Heart left ventricle (tissue), 16 donors: ENCODE data around the gene SLC7A1. TPM values are rescaled to one million over a fixed set of nuclear protein-coding genes. Genes with fewer than 3 reads are reported as not detected.

Experiments
- ATAC-seq, 4 donors: fragments of 200-7000 bp; cut with Tn5 transposase; one replicate each; pipeline ENCODE4 v1.9.1; 2020 to 2022; ENCODE audit warnings: moderate library complexity in 4 of 4, mild to moderate bottlenecking in 3 of 4, moderate number of reproducible peaks in 1 of 4
- DNase-seq, 5 donors: peaks; one replicate each; pipeline ENCODE4 v3.0.0-alpha.2; 2020
- H3K27ac ChIP-seq, 12 donors: fragments of 200-600 bp; sonication (generic) in 4 of 12; one replicate each; pipeline versions ENCODE4 v1.5.0 to v1.8.0; 2016 to 2022; ENCODE audit warnings: mild to moderate bottlenecking in 2 of 12
- H3K27me3 ChIP-seq, 9 donors: fragments of 200-600 bp; sonication (generic) in 2 of 9; one replicate each; pipeline versions ENCODE4 v1.5.1 to v1.8.0; 2016 to 2022; ENCODE audit warnings: mild to moderate bottlenecking in 3 of 9
- H3K36me3 ChIP-seq, 9 donors: fragments of 200-600 bp; sonication (generic) in 2 of 9; one replicate each; pipeline versions ENCODE4 v1.5.0 to v1.8.0; 2018 to 2022; ENCODE audit warnings: mild to moderate bottlenecking in 2 of 9
- H3K4me1 ChIP-seq, 12 donors: fragments of 200-600 bp; sonication (generic) in 4 of 12; one replicate each; pipeline versions ENCODE4 v1.5.0 to v1.8.0; 2016 to 2022; ENCODE audit warnings: mild to moderate bottlenecking in 3 of 12
- H3K4me3 ChIP-seq, 12 donors: fragments of 200-600 bp; sonication (generic) in 4 of 12; one replicate each; pipeline versions ENCODE4 v1.5.0 to v1.8.0; 2017 to 2022; ENCODE audit warnings: mild to moderate bottlenecking in 9 of 12, moderate library complexity in 4 of 12
- H3K9me3 ChIP-seq, 12 donors: fragments of 200-600 bp; sonication (generic) in 4 of 12; one replicate each; pipeline versions ENCODE4 v1.5.0 to v1.8.0; 2016 to 2022; ENCODE audit warnings: mild to moderate bottlenecking in 1 of 12
- CTCF ChIP-seq, 12 donors: fragments of 200-600 bp; sonication (generic) in 4 of 12; IDR thresholded peaks; one replicate each; pipeline versions ENCODE4 v1.5.0 to v1.8.0; 2018 to 2022; ENCODE audit warnings: antibody characterized with exemption in 12 of 12, mild to moderate bottlenecking in 5 of 12
- POLR2A ChIP-seq, 2 donors: fragments of 450-650 bp; IDR thresholded peaks; one replicate each; pipeline ENCODE4 v1.6.1; 2017; ENCODE audit warnings: antibody characterized with exemption in 2 of 2, mild to moderate bottlenecking in 2 of 2, moderate library complexity in 2 of 2
- WGBS, 4 donors: extraction: QIAGEN DNeasy Blood & Tissue Kit in 2 of 4; methylation state at CpG; one replicate each; pipeline versions ENCODE4 v1.1.5 to v1.1.7; 2013 to 2018; 5-methylcytosine and 5-hydroxymethylcytosine counted together
- intact Hi-C, 10 donors: fragments of 100-400 bp; cut with DNase I; formaldehyde crosslinking; loops; one replicate each; pipeline versions ENCODE4 v1.11.1 to v1.14.2; 2022
- polyA plus RNA-seq, 2 donors: library from polyadenylated mRNA; stranded (reverse); fragments of 200-250 nt; gene quantifications; one replicate each; pipeline ENCODE4 v1.2.3, GENCODE V29; 2013
- total RNA-seq, 9 donors: library from RNA; depleted of rRNA in 2 of 9; stranded (reverse); fragments of >200 nt in 2 of 9; fragmentation: NEBNext Ultra II Directional in 3 of 9; extraction: Animal tissue kit (Norgen Biotek cat#: 25700) in 3 of 9; gene quantifications; one replicate each; pipeline versions ENCODE4 v1.1.0 to v1.2.4, GENCODE V29; 2016 to 2023
- donor health status: ischemic (EF 13 %, LVEDD 7.1; RV severe dilation, severe dysfunction).
- donor health status: healthy with polysubstance abuse.
- donor health status: DM: no; HTN: yes; CAD: no.
- donor health status: DM: no; HTN: no; CAD: no.
- donor health status: ischemic (EF 25% LVEDD 6.9; RV normal size, moderate dysfunction).
- donor health status: ischemic (EF 25% LVEDD 5.7; RV mildly dilated, moderate dysfunction).
- donor health status: healthy.
- donor health status: DM: yes; HTN: yes; CAD: no.
- donor health status: ischemic (EF 35%, LVEDD 5.7; RV mildly dilated, moderate dysfunction).
- donor health status: nonischemic (EF 11% LVEDD 7.7; RV severe dilation, severe dysfunction).
- donor health status: DM: yes; HTN: yes; CAD: no.
- donor health status: PGD.
- donor health status: ischemic (EF 29% LVEDD 5.4; RV normal size, mild dysfunction).
- donor health status: nonischemic (EF 23%, LVEDD 6.1; RV moderate dilation, normal function).

The SLC7A1 gene
- total and polyA plus RNA-seq, 11 donors = 3.5 to 66.7 (median 14.3) TPM

- Histone ChIP-seq H3K36me3 (no peaks in the 10 kb centered on the region), H3K4me1 (peaks cover 0 to 56% (median 16%) of the 10 kb centered on the region in 12 donors)
- ATAC-seq = no peak
Measured at GRCh38 chr13:29579094-29579493, 16.4 kb downstream of the SLC7A1 start.

GRCh38 chr13:29578300-29579085, 17.0 kb downstream of the SLC7A1 start:
- no peaks in the 10 kb centered on the region for H3K27me3 ChIP-seq
- intact Hi-C loops = no loop called here
- ATAC-seq = peak; percentile 37 to 56 (median 46)
- 55 to 62% (median 59%) methylated on average over 17 to 18 of the region's 18 CpGs for WGBS, 4 donors
- H3K4me3 ChIP-seq = no peak overlapping the region
- H3K4me1 ChIP-seq = peaks cover 0 to 57% (median 16%) of the 10 kb centered on the region in 12 donors
- peak overlapping the region in 5 of 12 donors; percentile 5 to 37 (median 30) for H3K27ac ChIP-seq
- H3K36me3 ChIP-seq = no peaks in the 10 kb centered on the region
- DNase-seq = no peak
- H3K9me3 ChIP-seq = no peaks in the 10 kb centered on the region
- TF ChIP-seq CTCF (IDR thresholded peaks at IDR 0.05) = no peak
- TF ChIP-seq POLR2A (IDR thresholded peaks at IDR 0.05) = no peak

More at GRCh38 chr13:29579094-29579493, 16.4 kb downstream of the SLC7A1 start:
- no peak overlapping the region for H3K4me3 ChIP-seq
- DNase-seq = no peak
- no peaks in the 10 kb centered on the region for H3K9me3 ChIP-seq
- H3K27ac ChIP-seq = no peak overlapping the region
- no peaks in the 10 kb centered on the region for H3K27me3 ChIP-seq
- intact Hi-C loops = no loop called here
- no peak for TF ChIP-seq CTCF (IDR thresholded peaks at IDR 0.05)
- TF ChIP-seq POLR2A (IDR thresholded peaks at IDR 0.05) = no peak
- 88 to 93% (median 92%) methylated on average over 8 of the region's 8 CpGs for WGBS, 4 donors

GRCh38 chr13:29577136-29578051, 18.1 kb downstream of the SLC7A1 start:
- Histone ChIP-seq H3K4me3 (no peak overlapping the region), H3K9me3 (no peaks in the 10 kb centered on the region), H3K36me3 (no peaks in the 10 kb centered on the region), H3K4me1 (peaks cover 0 to 53% (median 24%) of the 10 kb centered on the region in 12 donors), H3K27ac (peak overlapping the region in 2 of 12 donors; percentile 18 to 30), H3K27me3 (no peaks in the 10 kb centered on the region)
- DNase-seq (peak; percentile 30 to 78 (median 51)), ATAC-seq (peak; percentile 47 to 76 (median 70))
- WGBS, 4 donors = 70 to 83% (median 79%) methylated on average over 17 to 18 of the region's 18 CpGs
- TF ChIP-seq POLR2A (IDR thresholded peaks at IDR 0.05) (no peak), CTCF (IDR thresholded peaks at IDR 0.05) (no peak)
- intact Hi-C loops = no loop called here

- Histone ChIP-seq H3K36me3 (no peaks in the 10 kb centered on the region), H3K4me1 (peaks cover 0 to 45% (median 23%) of the 10 kb centered on the region in 12 donors), H3K27me3 (no peaks in the 10 kb centered on the region), H3K9me3 (no peaks in the 10 kb centered on the region), H3K27ac (no peak overlapping the region), H3K4me3 (no peak overlapping the region)
- DNase-seq = no peak
- TF ChIP-seq CTCF (IDR thresholded peaks at IDR 0.05) (no peak), POLR2A (IDR thresholded peaks at IDR 0.05) (no peak)
- ATAC-seq = no peak
- intact Hi-C loops = no loop called here
- 94 to 96% (median 95%) methylated on average over 7 of the region's 7 CpGs for WGBS, 4 donors
Measured at GRCh38 chr13:29576581-29576980, 18.9 kb downstream of the SLC7A1 start.
